GM19023 (cell line): Measurements from ENCODE around the gene ANKH.

Experiments used
- ATAC-seq: cut with Tn5 transposase; IDR thresholded peaks from one replicate; pipeline ENCODE4 v1.9.1; 2021; ENCODE audit warnings: mild to moderate bottlenecking, moderate library complexity; ENCODE audit not compliant: unreplicated experiment

The ANKH gene

GRCh38 chr5:14698495-14698894 is 173.1 kb downstream of the ANKH start:
- no peak for ATAC-seq

- ATAC-seq = no peak
Observed at GRCh38 chr5:14696851-14697250, 174.7 kb downstream of the ANKH start.

GRCh38 chr5:14696057-14696456 is 175.5 kb downstream of the ANKH start:
- ATAC-seq = no peak

GRCh38 chr5:14695152-14695551 is 176.4 kb downstream of the ANKH start:
- no peak for ATAC-seq

GRCh38 chr5:14693070-14693469 is 178.5 kb downstream of the ANKH start:
- no peak for ATAC-seq

- no peak for ATAC-seq
Observed at GRCh38 chr5:14687023-14687665, 184.4 kb downstream of the ANKH start.

GRCh38 chr5:14686517-14686916 is 185.1 kb downstream of the ANKH start:
- ATAC-seq = no peak

GRCh38 chr5:14685757-14686156 is 185.8 kb downstream of the ANKH start:
- peak; percentile 95 for ATAC-seq

GRCh38 chr5:14684757-14685156 is 186.8 kb downstream of the ANKH start:
- no peak for ATAC-seq

GRCh38 chr5:14683906-14684455 is 187.6 kb downstream of the ANKH start:
- no peak for ATAC-seq

- ATAC-seq = no peak
Observed at GRCh38 chr5:14681236-14681752, 190.3 kb downstream of the ANKH start.

- no peak for ATAC-seq
Observed at GRCh38 chr5:14679595-14679994, 192.0 kb downstream of the ANKH start.

GRCh38 chr5:14678773-14679334 is 192.7 kb downstream of the ANKH start:
- no peak for ATAC-seq

GRCh38 chr5:14676320-14676719 is 195.3 kb downstream of the ANKH start:
- ATAC-seq = peak; percentile 44

- ATAC-seq = peak; percentile 42
Observed at GRCh38 chr5:14675865-14676300, 195.7 kb downstream of the ANKH start.

- ATAC-seq = peak; percentile 21
Observed at GRCh38 chr5:14674983-14675854, 196.4 kb downstream of the ANKH start.

GRCh38 chr5:14673443-14673842 is 198.1 kb downstream of the ANKH start:
- ATAC-seq = no peak

GRCh38 chr5:14672484-14673394 is 198.8 kb downstream of the ANKH start:
- ATAC-seq = no peak

- ATAC-seq = no peak
Observed at GRCh38 chr5:14672082-14672481, 199.5 kb downstream of the ANKH start.

GRCh38 chr5:14671414-14671813 is 200.2 kb downstream of the ANKH start:
- no peak for ATAC-seq
